ENCODE data around the gene MTERF4. TPM values are rescaled to one million over a fixed set of nuclear protein-coding genes. Genes with fewer than 3 reads are reported as not detected.
"Not testable (repeated sequence)": the region's sequence is repeated elsewhere in the genome, so short reads cannot be mapped to it uniquely, and the experiment has no call there.

MTERF4 gene
- total RNA-seq, 1 experiment from 2014 or later, result 30.0 TPM

DNA sequence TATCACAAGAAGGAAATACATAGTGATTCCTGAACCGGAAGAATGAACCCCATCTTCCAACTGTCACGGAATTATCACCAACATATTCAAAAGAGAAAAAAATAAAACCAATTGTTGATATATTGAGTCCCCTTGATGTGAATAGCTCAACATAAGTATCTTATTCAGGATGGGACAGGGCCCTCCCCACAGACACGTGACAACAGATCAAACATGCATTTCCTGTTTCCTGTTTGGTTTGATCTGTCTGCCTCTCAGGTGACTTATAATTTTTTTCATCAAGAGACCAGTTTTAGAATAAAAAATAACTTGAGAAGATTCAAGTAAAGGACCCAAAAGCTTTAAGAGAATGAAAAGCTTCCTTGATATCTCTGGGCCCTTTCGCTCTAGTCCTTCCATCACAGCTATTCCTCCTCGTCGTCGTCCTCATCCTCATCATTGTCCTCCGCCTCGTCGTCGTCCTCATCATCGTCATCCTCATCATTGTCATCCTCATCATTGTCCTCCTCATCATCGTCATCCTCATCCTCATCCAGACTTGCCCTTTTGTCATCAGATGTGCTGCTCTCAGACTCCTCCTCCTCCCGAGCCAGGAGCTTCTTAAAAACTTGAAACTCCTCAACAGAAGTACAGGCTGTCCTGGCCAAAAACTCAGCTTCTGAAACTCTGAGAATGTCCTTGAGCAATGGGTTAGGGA, 6.3 kb downstream of the MTERF4 start:
- H3K9me3 ChIP-seq (replicated peaks), result no peaks in the 10 kb centered on the region
- peaks cover 1% of the 10 kb centered on the region for H3K4me1 ChIP-seq (replicated peaks)
- peaks cover 97% of the 10 kb centered on the region for H3K36me3 ChIP-seq

DNA sequence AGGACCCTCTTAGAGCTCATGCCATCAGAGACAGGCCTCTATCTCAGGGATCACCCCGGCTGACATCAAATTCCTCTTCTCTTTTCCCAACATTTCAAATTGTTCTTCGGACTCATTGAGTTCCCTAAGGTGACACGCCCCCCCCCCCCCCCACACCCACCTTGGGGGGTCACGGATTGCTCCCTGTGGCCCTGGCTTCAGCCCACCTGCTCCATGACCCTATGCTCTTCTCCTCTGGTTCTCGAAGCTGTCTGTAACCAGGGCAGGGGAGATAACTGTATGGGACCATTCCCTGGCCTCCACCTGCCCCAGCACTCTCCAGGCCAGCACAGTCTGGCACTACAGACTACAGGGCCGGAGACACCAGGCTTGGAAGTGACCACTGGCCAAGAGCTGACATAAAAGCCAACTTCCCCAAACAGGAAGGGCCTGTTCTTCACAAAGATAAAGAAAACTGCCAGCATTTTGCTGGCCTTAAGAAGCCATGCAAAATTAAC, 7.1 kb downstream of the MTERF4 start:
- Histone ChIP-seq H3K9me3 (replicated peaks) (no peaks in the 10 kb centered on the region), H3K27me3 (replicated peaks) (no peaks in the 10 kb centered on the region), H3K4me3 (no peak overlapping the region), H3K27ac (no peak overlapping the region), H3K36me3 (peaks cover 95% of the 10 kb centered on the region), H3K4me1 (replicated peaks) (no peaks in the 10 kb centered on the region)
- no peak for DNase-seq (ENCODE audit: low read depth in 1 of 2, low spot score in 2 of 2)

More for the DNA sequence above, 6.3 kb downstream of the MTERF4 start:
- Histone ChIP-seq H3K27me3 (replicated peaks) (no peaks in the 10 kb centered on the region), H3K27ac (no peak overlapping the region), H3K4me3 (no peak overlapping the region)
- DNase-seq (ENCODE audit: low read depth in 1 of 2, low spot score in 2 of 2), result no peak

DNA sequence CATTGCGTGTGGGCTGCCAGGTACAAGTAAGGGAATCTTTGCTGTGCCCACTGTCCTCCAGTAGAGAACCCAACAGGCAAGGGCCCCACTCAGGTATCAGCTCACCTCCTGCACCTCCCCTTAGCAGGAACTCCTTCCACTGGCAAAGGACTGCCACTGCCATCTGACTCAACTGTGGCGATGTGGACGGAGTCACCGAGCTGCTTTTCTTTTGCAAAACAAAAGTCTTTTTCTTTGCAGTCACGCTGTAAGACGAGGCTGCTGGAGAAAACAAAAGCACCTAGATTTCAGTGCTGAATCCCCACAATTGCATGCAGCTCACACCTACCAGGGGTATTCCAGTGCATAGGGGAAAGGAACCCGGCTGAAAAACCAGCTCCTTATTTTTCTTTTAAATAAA, 7.9 kb downstream of the MTERF4 start:
- Histone ChIP-seq H3K4me3 (no peak overlapping the region), H3K27me3 (replicated peaks) (no peaks in the 10 kb centered on the region), H3K9me3 (replicated peaks) (no peaks in the 10 kb centered on the region), H3K27ac (no peak overlapping the region), H3K36me3 (peaks cover 95% of the 10 kb centered on the region), H3K4me1 (replicated peaks) (no peaks in the 10 kb centered on the region)
- no peak for DNase-seq (ENCODE audit: low read depth in 1 of 2, low spot score in 2 of 2)

DNA sequence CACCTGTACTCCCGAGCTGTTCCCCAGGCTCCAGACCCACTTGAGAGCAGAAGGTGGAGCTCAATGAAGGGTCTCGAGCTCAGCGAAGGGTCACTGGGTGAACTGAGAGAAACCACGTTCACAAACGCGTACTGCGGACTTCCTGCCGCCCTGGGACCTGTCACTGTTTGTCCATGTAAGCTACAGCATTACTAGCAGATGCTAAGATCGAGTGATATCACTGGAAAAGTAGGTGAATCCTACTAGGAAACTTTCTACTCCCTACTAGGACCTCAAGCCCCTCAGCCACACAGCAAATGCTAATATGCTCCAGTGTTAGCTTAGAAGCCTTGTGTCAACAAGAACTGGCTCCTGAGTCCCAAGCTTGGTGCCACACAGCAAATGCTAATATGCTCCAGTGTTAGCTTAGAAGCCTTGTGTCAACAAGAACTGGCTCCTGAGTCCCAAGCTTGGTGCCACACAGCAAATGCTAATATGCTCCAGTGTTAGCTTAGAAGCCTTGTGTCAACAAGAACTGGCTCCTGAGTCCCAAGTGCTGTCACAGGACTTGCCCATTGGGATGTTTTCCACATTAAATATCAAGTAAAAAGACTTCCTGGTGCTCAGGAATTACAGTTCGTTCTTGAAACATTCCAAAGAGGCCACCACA, 8.8 kb downstream of the MTERF4 start:
- H3K36me3 ChIP-seq, result peaks cover 95% of the 10 kb centered on the region
- not testable (repeated sequence) for DNase-seq (ENCODE audit: low read depth in 1 of 2, low spot score in 2 of 2); H3K27me3 ChIP-seq (replicated peaks); H3K4me1 ChIP-seq (replicated peaks); H3K27ac ChIP-seq; H3K4me3 ChIP-seq; H3K9me3 ChIP-seq (replicated peaks)

DNA sequence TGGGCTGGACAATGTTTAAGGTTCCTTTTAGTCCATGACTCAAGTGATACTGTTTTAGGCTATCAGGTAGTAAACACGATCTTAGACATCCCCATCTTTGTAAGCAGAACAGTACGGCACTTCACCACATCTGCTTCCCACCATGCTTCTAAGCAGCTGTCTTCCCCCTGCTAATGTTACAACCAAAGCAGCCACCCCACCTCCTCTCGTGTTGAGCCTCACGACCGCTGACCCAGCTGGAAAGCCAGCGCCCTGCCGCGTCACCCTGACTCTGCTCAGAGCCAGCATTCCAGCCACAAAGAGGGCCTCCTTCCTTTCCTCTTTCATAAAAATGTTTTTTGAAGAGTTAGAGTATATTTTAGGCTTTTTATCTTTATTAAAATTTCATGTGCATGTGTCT, 9.4 kb downstream of the MTERF4 start:
- H3K27me3 ChIP-seq (replicated peaks), result no peaks in the 10 kb centered on the region
- no peak overlapping the region for H3K27ac ChIP-seq
- H3K4me3 ChIP-seq, result no peak overlapping the region
- no peak for DNase-seq (ENCODE audit: low read depth in 1 of 2, low spot score in 2 of 2)
- H3K4me1 ChIP-seq (replicated peaks), result no peaks in the 10 kb centered on the region
- no peaks in the 10 kb centered on the region for H3K9me3 ChIP-seq (replicated peaks)
- peaks cover 95% of the 10 kb centered on the region for H3K36me3 ChIP-seq

DNA sequence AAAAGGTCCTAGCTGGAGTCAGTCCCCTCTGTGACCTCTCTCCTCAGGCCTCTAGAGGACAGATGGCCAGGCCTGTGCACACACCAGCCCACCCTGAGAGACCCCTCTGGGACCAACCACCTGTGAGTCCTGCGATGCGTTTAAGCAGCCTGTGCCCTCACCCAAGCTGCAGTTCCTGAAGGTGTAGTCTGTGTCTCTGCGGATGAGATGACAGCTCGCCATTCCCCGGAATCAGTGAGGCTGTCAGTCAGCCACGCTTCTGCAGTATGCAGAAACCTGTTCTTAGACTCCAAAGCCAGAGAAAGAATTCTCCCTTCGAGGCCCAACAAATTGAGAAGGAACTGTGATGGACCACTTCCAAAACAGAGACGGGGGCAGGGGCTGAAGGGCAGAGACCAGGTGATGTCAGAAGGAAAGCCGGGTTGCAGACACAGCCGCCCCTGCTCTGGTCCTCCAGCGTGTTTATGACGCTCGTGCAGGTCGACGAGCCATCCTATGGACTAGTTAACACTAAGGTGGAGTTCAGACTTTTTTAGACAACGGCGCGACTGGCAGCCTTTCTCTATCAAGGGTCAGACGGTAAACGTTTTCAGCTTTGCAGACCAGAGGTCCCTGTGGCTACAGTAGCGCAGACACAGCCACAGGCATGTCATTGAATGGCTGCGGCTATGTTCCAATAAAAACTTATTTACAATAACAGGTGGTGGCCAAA, 10.2 kb downstream of the MTERF4 start:
- H3K4me3 ChIP-seq, result no peak overlapping the region
- H3K27ac ChIP-seq, result no peak overlapping the region
- no peak for DNase-seq (ENCODE audit: low read depth in 1 of 2, low spot score in 2 of 2)
- H3K27me3 ChIP-seq (replicated peaks), result no peaks in the 10 kb centered on the region
- no peaks in the 10 kb centered on the region for H3K4me1 ChIP-seq (replicated peaks)
- H3K36me3 ChIP-seq, result peaks cover 95% of the 10 kb centered on the region
- H3K9me3 ChIP-seq (replicated peaks), result no peaks in the 10 kb centered on the region

DNA sequence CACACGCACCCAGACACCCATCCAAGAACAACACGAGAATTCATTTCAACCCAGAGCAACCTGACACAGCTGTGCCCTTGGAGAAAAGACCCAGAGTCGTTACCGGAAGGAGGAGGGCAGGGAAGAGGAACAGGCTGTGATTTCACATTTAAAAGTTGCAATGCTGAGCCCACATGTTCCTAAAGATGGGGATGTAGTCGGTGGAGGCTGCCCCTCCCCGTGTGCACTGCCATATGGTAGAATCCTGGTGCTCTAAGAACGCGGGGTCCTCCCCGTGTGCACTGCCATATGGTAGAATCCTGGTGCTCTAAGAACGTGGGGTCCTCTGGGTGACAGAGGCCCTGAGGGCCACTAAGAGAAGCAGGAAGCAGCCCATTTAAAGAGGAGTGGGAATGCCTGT, 10.9 kb downstream of the MTERF4 start:
- DNase-seq (ENCODE audit: low read depth in 1 of 2, low spot score in 2 of 2), result no peak
- H3K36me3 ChIP-seq, result peaks cover 95% of the 10 kb centered on the region

DNA sequence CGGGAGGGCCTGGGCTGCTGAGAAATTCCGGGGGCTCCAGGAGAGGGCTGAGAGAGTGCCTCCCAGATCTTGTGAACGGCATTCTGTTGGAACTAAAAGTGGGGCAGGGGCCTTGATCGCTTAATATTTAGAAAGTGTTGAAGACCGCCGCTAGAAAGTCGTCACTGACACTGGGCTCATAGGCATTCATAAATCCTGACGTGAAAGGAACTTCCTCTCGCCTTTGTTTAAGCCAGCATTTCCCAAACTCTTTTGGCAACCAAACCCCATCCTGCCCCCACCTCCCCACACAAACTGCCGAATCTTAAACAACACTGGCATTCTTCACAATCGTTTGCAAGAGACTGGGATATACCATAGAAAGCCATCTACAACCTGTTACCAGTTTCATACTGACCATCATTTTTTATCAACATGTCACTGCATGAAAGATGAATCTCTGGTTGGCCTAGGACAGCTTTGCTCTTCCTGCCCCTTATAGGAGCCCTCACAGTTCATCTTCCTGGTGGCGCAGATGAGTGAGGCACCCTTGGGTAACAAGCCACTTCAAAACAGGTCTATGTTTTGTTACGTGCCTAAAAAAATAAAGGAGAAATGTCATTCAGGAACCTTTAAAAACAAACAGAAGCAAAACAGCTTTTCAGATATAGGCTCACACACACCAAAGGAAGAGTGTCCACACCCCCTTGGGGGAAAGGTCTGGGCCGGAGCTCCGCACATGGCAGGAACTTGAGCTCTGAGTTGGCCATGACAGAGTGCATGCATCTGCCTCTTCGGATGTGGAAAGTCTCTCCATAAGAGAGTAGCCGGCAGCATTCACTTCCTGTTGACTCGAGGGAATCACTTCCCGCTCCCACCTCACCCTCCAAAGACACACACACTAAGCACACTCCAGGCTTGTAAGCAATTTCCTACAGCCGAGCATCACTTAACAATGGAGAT, 13.0 kb downstream of the MTERF4 start:
- DNase-seq (ENCODE audit: low read depth in 1 of 2, low spot score in 2 of 2), result no peak
- no peaks in the 10 kb centered on the region for H3K4me1 ChIP-seq (replicated peaks)
- no peaks in the 10 kb centered on the region for H3K27me3 ChIP-seq (replicated peaks)
- peaks cover 82% of the 10 kb centered on the region for H3K36me3 ChIP-seq
- H3K27ac ChIP-seq, result no peak overlapping the region
- H3K4me3 ChIP-seq, result no peak overlapping the region
- H3K9me3 ChIP-seq (replicated peaks), result no peaks in the 10 kb centered on the region; the same call in 1 of the 2 replicates

More for the DNA sequence above, 10.9 kb downstream of the MTERF4 start:
- H3K9me3 ChIP-seq (replicated peaks), result no peaks in the 10 kb centered on the region; the same call in 1 of the 2 replicates
- H3K27me3 ChIP-seq (replicated peaks), result no peaks in the 10 kb centered on the region
- no peak overlapping the region for H3K27ac ChIP-seq
- H3K4me3 ChIP-seq, result no peak overlapping the region
- H3K4me1 ChIP-seq (replicated peaks), result no peaks in the 10 kb centered on the region

DNA sequence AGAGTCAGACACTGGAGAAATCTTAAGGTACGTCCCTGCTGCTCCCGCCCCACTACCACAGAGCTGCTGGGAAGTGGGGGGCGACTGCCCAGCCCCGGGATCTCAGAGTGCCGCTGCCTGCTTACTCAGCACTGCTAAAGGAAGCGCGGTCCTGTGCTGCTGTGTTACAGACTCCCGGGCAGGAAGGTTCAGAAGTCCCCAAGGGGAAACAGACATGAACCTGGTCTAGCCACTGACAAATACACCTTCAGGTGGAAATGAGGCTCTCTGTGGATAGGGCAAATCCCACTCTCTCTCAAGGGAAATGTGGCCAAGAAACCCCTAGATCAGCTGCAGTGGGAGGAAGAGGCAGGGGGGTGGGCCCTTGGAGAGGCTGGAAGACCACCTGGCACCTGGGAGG, 13.7 kb downstream of the MTERF4 start:
- H3K4me1 ChIP-seq (replicated peaks), result no peaks in the 10 kb centered on the region
- H3K9me3 ChIP-seq (replicated peaks), result no peaks in the 10 kb centered on the region; the same call in 1 of the 2 replicates
- H3K27me3 ChIP-seq (replicated peaks), result no peaks in the 10 kb centered on the region
- H3K4me3 ChIP-seq, result no peak overlapping the region
- H3K27ac ChIP-seq, result no peak overlapping the region
- peaks cover 77% of the 10 kb centered on the region for H3K36me3 ChIP-seq
- DNase-seq (ENCODE audit: low read depth in 1 of 2, low spot score in 2 of 2), result no peak

DNA sequence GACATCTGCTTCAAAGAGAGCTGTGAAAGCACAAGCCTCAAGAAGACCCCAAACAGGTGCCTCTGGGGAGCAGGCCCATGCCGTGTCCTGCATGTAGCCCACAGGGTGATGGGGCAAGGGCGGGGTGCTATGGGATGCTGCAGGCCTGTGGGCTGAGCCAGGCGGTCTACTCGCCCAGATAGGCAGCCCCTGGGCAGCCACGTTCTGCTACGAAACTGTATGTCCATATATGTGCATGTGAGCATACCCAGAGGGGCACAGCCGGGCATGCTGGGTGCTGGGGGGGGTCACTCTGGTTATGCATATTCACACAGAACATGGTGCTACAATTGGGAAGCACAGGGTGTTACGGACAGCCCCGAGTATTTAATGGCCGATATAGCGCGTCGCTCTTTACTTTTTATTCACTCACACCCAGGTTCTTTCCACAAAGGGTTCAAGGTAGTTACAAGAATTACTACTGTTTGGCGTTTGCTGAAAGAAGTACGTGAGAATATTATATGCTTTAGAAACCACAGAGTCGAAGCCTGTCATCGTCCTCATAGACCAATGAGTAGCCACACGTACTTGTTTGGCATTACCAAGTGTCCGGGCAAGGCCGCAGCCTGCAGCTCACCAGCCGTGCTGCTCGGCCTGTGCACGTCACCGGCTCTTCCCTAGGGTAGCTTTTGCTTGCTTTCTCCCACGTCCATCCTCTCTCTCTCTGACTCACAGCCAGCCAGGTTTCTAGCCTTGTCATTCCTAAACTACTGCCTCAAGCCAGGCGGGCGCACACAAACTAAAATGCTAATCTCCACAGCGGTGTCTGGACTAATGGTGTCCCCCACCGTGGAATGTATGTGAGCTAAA, 14.4 kb downstream of the MTERF4 start:
- no peak overlapping the region for H3K4me3 ChIP-seq
- H3K27ac ChIP-seq, result no peak overlapping the region
- DNase-seq (ENCODE audit: low read depth in 1 of 2, low spot score in 2 of 2), result no peak
- no peaks in the 10 kb centered on the region for H3K4me1 ChIP-seq (replicated peaks)
- H3K36me3 ChIP-seq, result peaks cover 72% of the 10 kb centered on the region
- H3K27me3 ChIP-seq (replicated peaks), result no peaks in the 10 kb centered on the region
- H3K9me3 ChIP-seq (replicated peaks), result no peaks in the 10 kb centered on the region; the same call in 1 of the 2 replicates

DNA sequence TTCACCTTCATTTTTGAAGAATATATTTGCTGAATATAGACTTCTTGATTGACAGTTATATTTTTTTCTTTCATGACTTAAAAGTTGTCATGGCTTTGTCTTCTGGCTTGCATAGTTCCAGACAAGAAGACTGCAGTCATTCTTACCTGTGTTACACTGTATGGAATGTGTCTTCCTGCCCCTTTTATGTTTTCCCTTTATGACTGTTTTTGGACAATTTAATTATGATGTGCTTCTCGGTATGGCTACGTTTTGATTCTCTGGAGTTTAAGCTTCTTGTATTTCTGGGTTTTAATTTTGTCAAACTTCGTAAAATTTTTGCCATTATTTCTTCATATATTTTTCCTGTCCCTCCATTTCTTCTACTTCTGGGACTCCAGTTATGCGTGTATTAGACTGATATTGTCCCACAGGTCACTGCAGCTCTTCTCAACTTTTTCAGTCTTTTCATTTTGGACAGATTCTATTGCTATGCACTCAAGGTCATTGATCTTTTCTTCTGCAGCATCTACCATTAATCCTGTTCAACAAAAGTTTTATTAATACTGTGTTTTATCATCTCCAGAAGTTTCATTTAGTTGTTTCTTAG, 17.1 kb downstream of the MTERF4 start:
- DNase-seq (ENCODE audit: low read depth in 1 of 2, low spot score in 2 of 2), result no peak
- Histone ChIP-seq H3K9me3 (replicated peaks) (no peaks in the 10 kb centered on the region; the same call in 1 of the 2 replicates), H3K4me1 (replicated peaks) (no peaks in the 10 kb centered on the region), H3K4me3 (no peak overlapping the region), H3K27me3 (replicated peaks) (no peaks in the 10 kb centered on the region), H3K36me3 (peaks cover 47% of the 10 kb centered on the region), H3K27ac (no peak overlapping the region)

DNA sequence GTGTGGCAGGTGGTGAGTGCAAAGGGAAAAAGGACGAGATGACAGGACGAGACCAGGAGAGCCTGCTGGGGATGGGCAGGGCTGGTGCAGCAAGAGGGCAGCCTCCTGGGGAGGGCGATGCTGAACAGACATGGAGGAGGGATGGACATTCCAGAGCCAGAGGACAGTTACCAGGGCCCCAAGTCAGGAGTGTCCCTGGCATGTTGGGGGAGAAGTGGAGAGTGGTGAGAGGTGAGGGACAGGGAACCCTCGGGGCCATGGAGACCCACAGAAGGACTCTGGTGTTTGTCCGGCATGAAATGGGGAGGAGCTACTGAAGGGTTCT, 19.0 kb downstream of the MTERF4 start:
- no peak overlapping the region for H3K4me3 ChIP-seq
- no peaks in the 10 kb centered on the region; the same call in 1 of the 2 replicates for H3K9me3 ChIP-seq (replicated peaks)
- no peak overlapping the region for H3K27ac ChIP-seq
- H3K27me3 ChIP-seq (replicated peaks), result no peaks in the 10 kb centered on the region
- H3K36me3 ChIP-seq, result peaks cover 28% of the 10 kb centered on the region
- no peak for DNase-seq (ENCODE audit: low read depth in 1 of 2, low spot score in 2 of 2)
- H3K4me1 ChIP-seq (replicated peaks), result 0 out of 2 replicates have a peak, but pooled peaks cover 3% of the 10 kb centered on the region
